Endothelial cell of umbilical vein (primary cell): Measurements from ENCODE around the gene PLEKHJ1.

Source experiments
- CTCF ChIP-seq, 2 donors: IDR thresholded peaks; 1 replicate in 1 of 2; 2 replicates in 1 of 2; pipeline ENCODE4 v1.5.1; 2011; ENCODE audit warnings: low read length in 2 of 2, mild to moderate bottlenecking in 2 of 2, moderate library complexity in 2 of 2, control low read depth in 1 of 2, inconsistent platforms in 1 of 2, low read depth in 1 of 2; ENCODE audit not compliant: insufficient read depth in 1 of 2; ENCODE audit errors: extremely low read depth in 1 of 2
- EZH2 ChIP-seq: IDR thresholded peaks from 2 replicates; pipeline ENCODE4 v1.6.1; 2012; ENCODE audit warnings: borderline replicate concordance, low read depth, mild to moderate bottlenecking, moderate library complexity, low read length, inconsistent platforms; ENCODE audit not compliant: severe bottlenecking
- FOS ChIP-seq: IDR thresholded peaks from 2 replicates; pipeline ENCODE4 v1.6.1; 2011; ENCODE audit warnings: mild to moderate bottlenecking, low read length, moderate library complexity, borderline replicate concordance; ENCODE audit not compliant: insufficient read depth
- GATA2 ChIP-seq: IDR thresholded peaks from 2 replicates; pipeline ENCODE4 v1.7.0; 2011; ENCODE audit warnings: low read depth, mild to moderate bottlenecking, moderate library complexity, mixed read lengths, low read length; ENCODE audit not compliant: insufficient read length, insufficient read depth
- MAX ChIP-seq: IDR thresholded peaks from 2 replicates; pipeline ENCODE4 v1.6.1; 2011; ENCODE audit not compliant: insufficient read depth, insufficient read length
- MYC ChIP-seq: IDR thresholded peaks from one replicate; pipeline ENCODE4 v1.6.1; 2011; ENCODE audit warnings: mild to moderate bottlenecking, low read depth, low read length
- POLR2A ChIP-seq: IDR thresholded peaks from 2 replicates; pipeline ENCODE4 v1.6.1; 2012; ENCODE audit warnings: low read depth, mild to moderate bottlenecking, control low read depth, low read length
- POLR2AphosphoS5 ChIP-seq: IDR thresholded peaks from 2 replicates; pipeline ENCODE4 v1.6.1; 2012; ENCODE audit warnings: low read depth, mild to moderate bottlenecking, control low read depth, low read length, moderate library complexity; ENCODE audit not compliant: insufficient read depth

GRCh38 chr19:2189880-2190279, 46.2 kb downstream of the PLEKHJ1 start:
- TF ChIP-seq FOS (no peak), CTCF (IDR thresholded peaks at IDR 0.05; ENCODE audit: extremely low read depth in 1 of 2, insufficient read depth in 1 of 2, low read depth in 1 of 2, low read length in 2 of 2) (no peak), EZH2 (no peak), MYC (no peak), MAX (no peak), POLR2A (no peak), POLR2AphosphoS5 (no peak), GATA2 (no peak)
